PC-3 (cell line): ENCODE results near the gene CEL. TPM values are rescaled to one million over a fixed set of nuclear protein-coding genes. Genes with fewer than 3 reads are reported as not detected.
"Not testable (repeated sequence)": the region's sequence is repeated elsewhere in the genome, so short reads cannot be mapped to it uniquely, and the experiment has no call there.

Experiments
- ATAC-seq: fragments of 200-7000 bp; cut with Tn5 transposase; 2 replicates; pipeline ENCODE4 v1.9.1; 2020; ENCODE audit warnings: mild to moderate bottlenecking, moderate library complexity
- BruUV-seq: library from RNA; stranded (reverse); fragments of 400-500 nt; replicated peaks from 2 replicates; lab custom pipeline; 2021; lab: Mats Ljungman, UMichigan
- CTCF ChIA-PET: fragments of 300-600 bp; sonication (Branson Sonifier 250); formaldehyde crosslinking; loops from one replicate; lab custom pipeline; 2022; ENCODE audit warnings: antibody characterized with exemption; lab: Charles Lee
- POLR2A ChIA-PET: fragments of 300-600 bp; sonication (Branson Sonifier 250); formaldehyde crosslinking; loops from one replicate; lab custom pipeline; 2022; ENCODE audit warnings: antibody characterized with exemption; ENCODE audit not compliant: unreplicated experiment; lab: Charles Lee
- DNase-seq: peaks from one replicate; pipeline ENCODE4 v3.0.0-alpha.2; 2015
- H2AFZ ChIP-seq: fragments of 300-600 bp; sonication (generic); 2 replicates; pipeline ENCODE4 v1.6.0; 2016; ENCODE audit warnings: antibody characterized with exemption, low read length
- H3F3A ChIP-seq: fragments of 300-600 bp; sonication (generic); one replicate; pipeline ENCODE4 v1.6.0; 2017; ENCODE audit warnings: antibody characterized with exemption, low read length, control low read depth, mild to moderate bottlenecking; ENCODE audit not compliant: unreplicated experiment
- H3K27ac ChIP-seq: fragments of 300-600 bp; sonication (generic); 2 replicates; pipeline ENCODE4 v1.5.1; 2016; ENCODE audit warnings: mild to moderate bottlenecking, low read length
- H3K27me3 ChIP-seq: fragments of 300-600 bp; sonication (generic); 2 replicates; pipeline ENCODE4 v1.6.1; 2016; ENCODE audit warnings: low read length, mixed read lengths
- H3K36me3 ChIP-seq: fragments of 300-600 bp; sonication (generic); 2 replicates; pipeline ENCODE4 v1.6.1; 2016; ENCODE audit warnings: low read depth, mixed run types, low read length, mixed read lengths
- H3K4me1 ChIP-seq: fragments of 300-600 bp; sonication (generic); 2 replicates; pipeline ENCODE4 v1.5.1; 2016; ENCODE audit warnings: low read length; ENCODE audit not compliant: insufficient read depth
- H3K4me2 ChIP-seq: fragments of 300-600 bp; sonication (generic); 2 replicates; pipeline ENCODE4 v1.6.0; 2016; ENCODE audit warnings: low read length
- H3K4me3 ChIP-seq: fragments of 300-600 bp; sonication (generic); 2 replicates; pipeline ENCODE4 v1.5.1; 2016; ENCODE audit warnings: mild to moderate bottlenecking, low read length, mixed read lengths
- H3K79me2 ChIP-seq: fragments of 300-600 bp; sonication (generic); 2 replicates; pipeline ENCODE4 v1.6.1; 2017; ENCODE audit warnings: low read length, mixed read lengths
- H3K9ac ChIP-seq: fragments of 300-600 bp; sonication (generic); 2 replicates; pipeline ENCODE4 v1.6.0; 2016; ENCODE audit warnings: mild to moderate bottlenecking, low read length
- H3K9me2 ChIP-seq: fragments of 300-600 bp; sonication (generic); replicated peaks from 2 replicates; pipeline ENCODE4 v1.6.1; 2016; ENCODE audit warnings: mixed run types, low read length, mixed read lengths
- H3K9me3 ChIP-seq: fragments of 300-600 bp; sonication (generic); 2 replicates; pipeline ENCODE4 v1.6.1; 2016; ENCODE audit warnings: low read length, mixed read lengths
- H4K20me1 ChIP-seq: fragments of 300-600 bp; sonication (generic); 2 replicates; pipeline ENCODE4 v1.6.1; 2016; ENCODE audit warnings: low read length, mixed read lengths
- CTCF ChIP-seq: fragments of 300-600 bp; sonication (generic); conservative IDR thresholded peaks from 2 replicates; pipeline ENCODE4 v1.5.1; 2017; ENCODE audit warnings: antibody characterized with exemption, low read depth, mild to moderate bottlenecking, low read length
- EZH2 ChIP-seq: fragments of 300-600 bp; sonication (generic); IDR thresholded peaks from one replicate; pipeline ENCODE4 v1.6.1; 2017; ENCODE audit warnings: antibody characterized with exemption, mild to moderate bottlenecking, low read length; ENCODE audit not compliant: unreplicated experiment
- EZH2phosphoT487 ChIP-seq: fragments of 300-600 bp; sonication (generic); IDR thresholded peaks from 2 replicates; pipeline ENCODE4 v1.6.1; 2018; ENCODE audit warnings: mild to moderate bottlenecking, antibody characterized with exemption, low read length, borderline replicate concordance
- intact Hi-C: fragments of 100-400 bp; cut with micrococcal nuclease; formaldehyde crosslinking; loops from 2 replicates; pipeline ENCODE4 v1.9.0; 2023
- total RNA-seq: library from RNA; depleted of rRNA; stranded (reverse); fragments of >200 nt; gene quantifications from 2 replicates; pipeline ENCODE4 v1.2.3, GENCODE V29; 2014

The CEL gene
- total RNA-seq, 1 experiment from 2014 or later = 0.47 TPM

DNA sequence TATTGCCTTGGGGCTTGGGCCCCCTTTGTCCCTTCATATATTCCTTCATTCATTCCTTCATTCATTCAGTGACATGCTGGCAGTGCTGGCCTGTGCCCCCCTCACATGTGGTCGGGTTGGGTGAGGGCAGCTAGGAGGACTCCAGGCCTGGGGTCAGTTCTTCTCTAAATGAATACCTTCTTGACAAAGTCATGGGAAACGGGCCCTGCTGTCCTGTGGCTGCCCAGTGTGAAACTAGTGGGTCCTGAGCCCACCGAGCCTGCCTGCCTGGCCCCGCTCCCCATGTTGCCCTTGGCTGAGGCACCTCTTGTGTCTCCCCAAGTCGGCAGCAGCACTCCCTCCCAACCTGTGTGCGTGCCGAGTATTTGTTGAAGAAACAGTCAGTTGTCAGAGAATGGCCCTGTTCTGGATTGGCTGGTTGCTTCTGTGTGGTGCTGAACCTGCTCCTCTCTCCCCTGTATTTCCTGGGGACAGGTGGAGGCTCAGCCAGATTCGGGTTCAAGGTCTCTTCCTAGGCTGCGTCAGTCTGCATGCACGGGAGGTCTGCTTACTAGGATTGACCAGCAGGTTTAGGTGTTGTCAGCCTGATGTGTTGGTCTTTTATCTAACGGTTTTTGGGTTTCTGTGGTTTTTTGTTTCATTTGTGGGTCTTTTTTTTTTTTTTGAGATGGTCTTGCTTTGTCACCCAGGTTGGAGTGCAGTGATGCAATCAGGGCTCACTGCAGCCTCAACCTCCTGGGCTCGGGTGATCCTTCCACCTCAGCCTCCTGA is 3.0 kb upstream of the CEL start:
- CTCF ChIA-PET = no interaction called here
- Histone ChIP-seq H3K79me2 (no peaks in the 10 kb centered on the region), H3F3A (no peaks in the 10 kb centered on the region), H3K9me2 (no peaks in the 10 kb centered on the region), H3K4me2 (no peak overlapping the region), H3K27me3 (no peaks in the 10 kb centered on the region), H3K9me3 (no peaks in the 10 kb centered on the region), H3K36me3 (peaks cover 3% of the 10 kb centered on the region; the same call in 1 of the 2 replicates), H2AFZ (no peak overlapping the region), H3K27ac (no peak overlapping the region), H3K4me3 (no peak overlapping the region), H3K4me1 (no peaks in the 10 kb centered on the region), H4K20me1 (no peaks in the 10 kb centered on the region), H3K9ac (no peak overlapping the region)
- POLR2A ChIA-PET = no interaction called here
- intact Hi-C loops = no loop called here
- ATAC-seq = no peak
- no peak for DNase-seq
- BruUV-seq = no TSS peak
- TF ChIP-seq CTCF (no peak), EZH2 (no peak), EZH2phosphoT487 (no peak)

DNA sequence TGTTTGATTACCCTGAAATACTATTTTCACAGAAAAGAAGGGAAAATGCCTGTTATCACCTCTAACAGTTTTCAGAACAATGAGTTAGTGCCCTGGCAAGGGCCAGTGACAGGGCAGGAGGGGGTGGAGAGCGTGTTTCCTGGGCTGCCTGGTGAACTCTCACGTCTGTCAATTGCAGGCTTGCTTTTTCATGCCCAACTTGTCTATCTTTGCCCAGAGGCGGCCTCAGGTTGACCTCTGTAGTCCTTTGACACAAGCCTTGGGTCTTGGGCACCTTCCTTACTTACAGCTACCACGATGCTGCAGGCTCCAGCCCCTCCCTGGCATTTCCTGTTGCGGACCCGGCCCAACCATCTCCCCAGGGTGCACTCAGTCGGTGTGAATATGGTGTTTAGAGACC is 2.2 kb upstream of the CEL start:
- no peaks in the 10 kb centered on the region for H3K4me1 ChIP-seq
- CTCF ChIA-PET = no interaction called here
- H3K27ac ChIP-seq = no peak overlapping the region
- H3K4me2 ChIP-seq = no peak overlapping the region
- no peaks in the 10 kb centered on the region for H3K79me2 ChIP-seq
- no peaks in the 10 kb centered on the region for H3K9me2 ChIP-seq
- BruUV-seq = no TSS peak
- no peaks in the 10 kb centered on the region for H3F3A ChIP-seq
- H4K20me1 ChIP-seq = no peaks in the 10 kb centered on the region
- no peak overlapping the region for H3K9ac ChIP-seq
- TF ChIP-seq CTCF = no peak
- TF ChIP-seq EZH2 = no peak
- TF ChIP-seq EZH2phosphoT487 = no peak
- POLR2A ChIA-PET = no interaction called here
- peaks cover 3% of the 10 kb centered on the region; the same call in 1 of the 2 replicates for H3K36me3 ChIP-seq
- H2AFZ ChIP-seq = no peak overlapping the region
- intact Hi-C loops = no loop called here
- H3K9me3 ChIP-seq = no peaks in the 10 kb centered on the region
- no peak for DNase-seq
- no peak overlapping the region for H3K4me3 ChIP-seq
- H3K27me3 ChIP-seq = no peaks in the 10 kb centered on the region
- ATAC-seq = no peak

DNA sequence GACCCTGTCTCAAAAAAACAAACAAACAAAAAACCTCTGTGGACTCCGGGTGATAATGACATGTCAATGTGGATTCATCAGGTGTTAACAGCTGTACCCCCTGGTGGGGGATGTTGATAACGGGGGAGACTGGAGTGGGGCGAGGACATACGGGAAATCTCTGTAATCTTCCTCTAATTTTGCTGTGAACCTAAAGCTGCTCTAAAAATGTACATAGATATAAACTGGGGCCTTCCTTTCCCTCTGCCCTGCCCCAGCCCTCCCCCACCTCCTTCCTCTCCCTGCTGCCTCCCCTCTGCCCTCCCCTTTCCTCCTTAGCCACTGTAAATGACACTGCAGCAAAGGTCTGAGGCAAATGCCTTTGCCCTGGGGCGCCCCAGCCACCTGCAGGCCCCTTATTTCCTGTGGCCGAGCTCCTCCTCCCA is 1.4 kb upstream of the CEL start:
- Histone ChIP-seq H3K9ac (no peak overlapping the region), H3K27me3 (no peaks in the 10 kb centered on the region), H3K27ac (no peak overlapping the region), H3K4me1 (no peaks in the 10 kb centered on the region), H3K9me2 (no peaks in the 10 kb centered on the region), H3K4me3 (no peak overlapping the region), H3F3A (no peaks in the 10 kb centered on the region), H3K36me3 (peaks cover 3% of the 10 kb centered on the region; the same call in 1 of the 2 replicates), H3K4me2 (no peak overlapping the region), H3K79me2 (no peaks in the 10 kb centered on the region), H3K9me3 (no peaks in the 10 kb centered on the region), H2AFZ (no peak overlapping the region), H4K20me1 (no peaks in the 10 kb centered on the region)
- DNase-seq (no peak), ATAC-seq (no peak)
- POLR2A ChIA-PET = no interaction called here
- CTCF ChIA-PET = no interaction called here
- intact Hi-C loops = no loop called here
- TF ChIP-seq CTCF (no peak), EZH2phosphoT487 (no peak), EZH2 (no peak)
- BruUV-seq = no TSS peak

- H3K4me3 ChIP-seq, H4K20me1 ChIP-seq, H3K79me2 ChIP-seq, H3K9me2 ChIP-seq, H3K9ac ChIP-seq, DNase-seq, H2AFZ ChIP-seq, H3K36me3 ChIP-seq, H3F3A ChIP-seq, H3K27me3 ChIP-seq, CTCF ChIA-PET, BruUV-seq, H3K4me2 ChIP-seq, H3K9me3 ChIP-seq, ATAC-seq, POLR2A ChIA-PET, H3K27ac ChIP-seq, H3K4me1 ChIP-seq, intact Hi-C loops: not testable (repeated sequence)
Measured at GRCh38 chr9:133061019-133061763, 590 bp upstream of the CEL start.
